Activated B cell treated with CpG ODN at 0.5 μM for 24 hours (primary cell): ENCODE data around the gene SHFL. TPM values are rescaled to one million over a fixed set of nuclear protein-coding genes. Genes with fewer than 3 reads are reported as not detected.

ENCODE experiments used
- ATAC-seq: fragments of 200-7000 bp; cut with Tn5 transposase; one replicate; pipeline ENCODE4 v1.10.0; 2021; ENCODE audit warnings: low read depth, mild to moderate bottlenecking, moderate library complexity
- CTCF ChIA-PET: fragments of 350-600 bp; sonication (Branson Sonifier 250); formaldehyde crosslinking; loops from one replicate; lab custom pipeline; 2021; ENCODE audit warnings: antibody characterized with exemption; lab: Charles Lee
- POLR2A ChIA-PET: fragments of 350-600 bp; sonication (Branson Sonifier 250); formaldehyde crosslinking; loops from one replicate; lab custom pipeline; 2021; ENCODE audit warnings: antibody characterized with exemption; lab: Charles Lee
- DNase-seq: peaks from one replicate; pipeline ENCODE4 v3.0.0; 2022
- H3K27ac Mint-ChIP-seq: one replicate; pipeline ENCODE4 v1.8.0; 2020; ENCODE audit warnings: mixed read lengths
- H3K27me3 Mint-ChIP-seq: one replicate; pipeline ENCODE4 v1.8.0; 2021; ENCODE audit warnings: mixed read lengths
- H3K36me3 Mint-ChIP-seq: one replicate; pipeline ENCODE4 v1.8.0; 2021; ENCODE audit warnings: low read depth, mixed read lengths
- H3K4me1 Mint-ChIP-seq: one replicate; pipeline ENCODE4 v1.8.0; 2021; ENCODE audit warnings: mixed read lengths
- H3K4me3 Mint-ChIP-seq: one replicate; pipeline ENCODE4 v1.8.0; 2020; ENCODE audit warnings: mild to moderate bottlenecking, mixed read lengths
- H3K9me3 Mint-ChIP-seq: one replicate; pipeline ENCODE4 v1.8.0; 2020; ENCODE audit warnings: mixed read lengths
- CTCF ChIP-seq: fragments of 200-600 bp; IDR thresholded peaks from one replicate; pipeline ENCODE4 v1.8.0; 2022; ENCODE audit warnings: antibody characterized with exemption, mild to moderate bottlenecking
- intact Hi-C: fragments of 100-400 bp; cut with micrococcal nuclease; formaldehyde crosslinking; loops from one replicate; pipeline ENCODE4 v1.15.1; 2024
- total RNA-seq: library from RNA; stranded (reverse); gene quantifications from 2 replicates; pipeline ENCODE4 v1.2.3, GENCODE V29; 2022

The SHFL gene
- total RNA-seq, 1 donor from 2014 or later: 61.3 TPM

GRCh38 chr19:10138879-10139795 is 53.0 kb downstream of the SHFL start:
- Mint-ChIP-seq H3K4me3 (no peak overlapping the region), H3K36me3 (peaks cover 85% of the 10 kb centered on the region), H3K9me3 (no peaks in the 10 kb centered on the region), H3K27ac (no peak overlapping the region), H3K27me3 (no peaks in the 10 kb centered on the region), H3K4me1 (no peaks in the 10 kb centered on the region)
- no peak for TF ChIP-seq CTCF
- POLR2A ChIA-PET: interaction anchor here (1.2 kb wide), 1 partner anchor 36 kb away, joined by 3 read pairs; no protein-coding TSS in a partner anchor
- CTCF ChIA-PET: no interaction called here
- DNase-seq (no peak), ATAC-seq (no peak)
- intact Hi-C loops: no loop called here

GRCh38 chr19:10139952-10140351 is 53.8 kb downstream of the SHFL start:
- CTCF ChIA-PET: no interaction called here
- peaks cover 87% of the 10 kb centered on the region for H3K36me3 Mint-ChIP-seq
- POLR2A ChIA-PET: interaction anchor here (1.2 kb wide), 1 partner anchor 37 kb away, joined by 3 read pairs; no protein-coding TSS in a partner anchor
- no peak for DNase-seq
- no peak overlapping the region for H3K4me3 Mint-ChIP-seq
- no peaks in the 10 kb centered on the region for H3K27me3 Mint-ChIP-seq
- intact Hi-C loops: no loop called here
- no peak for TF ChIP-seq CTCF
- H3K27ac Mint-ChIP-seq: no peak overlapping the region
- H3K9me3 Mint-ChIP-seq: no peaks in the 10 kb centered on the region
- H3K4me1 Mint-ChIP-seq: no peaks in the 10 kb centered on the region
- ATAC-seq: no peak

GRCh38 chr19:10141479-10141878 is 55.4 kb downstream of the SHFL start:
- Mint-ChIP-seq H3K27me3 (no peaks in the 10 kb centered on the region), H3K4me3 (no peak overlapping the region), H3K36me3 (peaks cover 91% of the 10 kb centered on the region), H3K27ac (no peak overlapping the region), H3K9me3 (no peaks in the 10 kb centered on the region), H3K4me1 (no peaks in the 10 kb centered on the region)
- ATAC-seq (no peak), DNase-seq (no peak)
- ChIA-PET CTCF (no interaction called here), POLR2A (no interaction called here)
- TF ChIP-seq CTCF: no peak
- intact Hi-C loops: no loop called here

- CTCF ChIA-PET: no interaction called here
- POLR2A ChIA-PET: no interaction called here
- Mint-ChIP-seq H3K9me3 (no peaks in the 10 kb centered on the region), H3K27ac (no peak overlapping the region), H3K27me3 (no peaks in the 10 kb centered on the region), H3K36me3 (peaks cover 90% of the 10 kb centered on the region), H3K4me1 (no peaks in the 10 kb centered on the region), H3K4me3 (no peak overlapping the region)
- ATAC-seq (no peak), DNase-seq (no peak)
- intact Hi-C loops: no loop called here
- TF ChIP-seq CTCF: no peak
These were observed 55.9 kb downstream of the SHFL start for GRCh38 chr19:10141973-10142372.

Other genes starting within 250 kb of the SHFL start
- gene OLFM2, start 149.8 kb upstream of the SHFL start, total RNA-seq: not detected in 2 replicates
- not detected in 2 replicates for gene COL5A3, start 75.8 kb upstream of the SHFL start, total RNA-seq
- gene RDH8, start 72.8 kb upstream of the SHFL start, total RNA-seq: not detected in 2 replicates
- 16.4 and 18.4 TPM in 2 replicates for gene ANGPTL6, start 16.4 kb downstream of the SHFL start, total RNA-seq
- 107 and 119 TPM in 2 replicates for gene PPAN, start 20.0 kb downstream of the SHFL start, total RNA-seq
- 33.1 and 42.6 TPM in 2 replicates for gene P2RY11, start 25.4 kb downstream of the SHFL start, total RNA-seq
- gene EIF3G, start 33.6 kb downstream of the SHFL start, total RNA-seq: 332 and 371 TPM in 2 replicates
- 136 and 156 TPM in 2 replicates for gene DNMT1, start 108.6 kb downstream of the SHFL start, total RNA-seq
- 5.3 and 5.6 TPM in 2 replicates for gene S1PR2, start 145.0 kb downstream of the SHFL start, total RNA-seq
- gene MRPL4, start 165.9 kb downstream of the SHFL start, total RNA-seq: 66.9 and 68.3 TPM in 2 replicates
- gene ICAM1, start 184.8 kb downstream of the SHFL start, total RNA-seq: 32.6 and 37.4 TPM in 2 replicates
- 0.71 and 0.95 TPM in 2 replicates for gene ICAM4, start 200.6 kb downstream of the SHFL start, total RNA-seq
- 0.76 and 1.2 TPM in 2 replicates for gene ICAM5, start 203.6 kb downstream of the SHFL start, total RNA-seq
- gene ZGLP1, start 223.5 kb downstream of the SHFL start, total RNA-seq: 4.5 and 5.1 TPM in 2 replicates
- 12.8 and 15.0 TPM in 2 replicates for gene FDX2, start 229.7 kb downstream of the SHFL start, total RNA-seq
- 77.0 and 80.8 TPM in 2 replicates for gene RAVER1, start 247.2 kb downstream of the SHFL start, total RNA-seq